ENCODE data around the gene DAAM2. TPM values are rescaled to one million over a fixed set of nuclear protein-coding genes. Genes with fewer than 3 reads are reported as not detected.

Gene DAAM2
- total and polyA plus RNA-seq, 4 experiments from 2014 or later, result not detected

DNA sequence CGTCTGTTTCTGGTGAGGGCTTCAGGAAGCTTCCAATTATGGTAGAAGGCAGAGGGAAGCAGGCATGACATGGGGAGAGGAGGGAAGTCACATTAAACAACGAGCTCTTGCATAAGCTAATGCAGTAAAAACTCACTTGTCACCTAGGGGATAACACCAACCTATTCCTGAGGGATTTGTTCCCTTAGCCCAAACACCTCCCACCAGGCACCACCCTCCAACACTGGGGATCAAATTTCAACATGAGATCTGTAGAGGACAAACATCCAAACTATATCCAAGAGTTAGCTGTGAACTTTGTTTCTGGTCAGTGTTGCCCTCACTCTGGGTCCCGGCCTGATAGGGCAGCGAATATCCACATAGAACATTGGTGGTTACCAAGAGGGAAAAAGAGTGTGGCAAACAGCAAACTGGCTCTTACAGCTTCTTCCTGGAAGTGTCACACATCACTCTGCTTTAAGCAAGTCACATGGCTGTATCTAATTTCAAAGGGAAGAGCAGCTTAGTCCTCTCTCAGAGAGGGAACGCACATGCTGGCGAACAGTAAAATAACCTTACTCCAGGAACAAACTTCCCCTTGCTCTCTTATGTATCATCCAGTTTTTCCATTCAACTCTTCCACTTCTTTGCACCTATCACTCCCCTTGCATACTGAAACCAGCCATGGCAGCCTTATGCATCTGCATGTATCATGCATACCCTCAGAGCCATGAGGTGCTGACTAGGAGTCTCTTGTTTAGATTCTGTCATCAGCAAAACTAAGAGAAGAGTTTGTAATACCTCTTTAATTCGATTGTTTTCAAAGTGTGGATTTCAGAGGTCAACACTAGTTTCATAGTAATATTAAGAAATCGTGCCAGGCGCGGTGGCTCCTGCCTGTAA is 146.8 kb downstream of the DAAM2 start:
- intact Hi-C loops (cut with micrococcal nuclease), result no loop called here
- ChIA-PET POLR2A (ENCODE audit: partially characterized antibody) (no interaction called here), CTCF (ENCODE audit: partially characterized antibody) (no interaction called here)
- Histone ChIP-seq H3K27me3 (ENCODE audit: insufficient read depth, low read length) (peaks cover 3% of the 10 kb centered on the region), H3K4me3 (ENCODE audit: low read length in 2 of 2) (no peak overlapping the region), H3K36me3 (ENCODE audit: insufficient read depth, low read length) (no peaks in the 10 kb centered on the region), H3K27ac (ENCODE audit: low read depth, low read length) (no peak overlapping the region), H3K4me1 (ENCODE audit: insufficient read depth, low read length) (peaks cover 5% of the 10 kb centered on the region), H3K9me3 (ENCODE audit: control insufficient read depth in 1 of 2, low read length in 2 of 2) (no peaks in the 10 kb centered on the region)
- Mint-ChIP-seq H3K9me3 (peaks cover 0 to 4% (median 0%) of the 10 kb centered on the region in 8 donors), H3K36me3 (no peaks in the 10 kb centered on the region), H3K4me1 (peaks cover 0 to 1% (median 0%) of the 10 kb centered on the region in 4 donors), H3K4me3 (no peak overlapping the region), H3K27me3 (peaks cover 5 to 18% of the 10 kb centered on the region in 2 donors), H3K27ac (no peak overlapping the region)
- no peak for DNase-seq

- Histone ChIP-seq H3K27ac (ENCODE audit: low read depth, low read length) (no peak overlapping the region), H3K9me3 (ENCODE audit: control insufficient read depth in 1 of 2, low read length in 2 of 2) (no peaks in the 10 kb centered on the region), H3K4me3 (ENCODE audit: low read length in 2 of 2) (no peak overlapping the region), H3K4me1 (ENCODE audit: insufficient read depth, low read length) (no peaks in the 10 kb centered on the region), H3K27me3 (ENCODE audit: insufficient read depth, low read length) (peaks cover 3% of the 10 kb centered on the region), H3K36me3 (ENCODE audit: insufficient read depth, low read length) (no peaks in the 10 kb centered on the region)
- no peaks in the 10 kb centered on the region for H3K36me3 Mint-ChIP-seq
- intact Hi-C loops (cut with micrococcal nuclease), result no loop called here
- no peak overlapping the region for H3K27ac Mint-ChIP-seq
- no peak overlapping the region for H3K4me3 Mint-ChIP-seq
- DNase-seq, result no peak
- peaks cover 0 to 6% (median 0%) of the 10 kb centered on the region in 8 donors for H3K9me3 Mint-ChIP-seq
- ChIA-PET CTCF (ENCODE audit: partially characterized antibody) (no interaction called here), POLR2A (ENCODE audit: partially characterized antibody) (no interaction called here)
- peaks cover 6 to 8% of the 10 kb centered on the region in 2 donors for H3K27me3 Mint-ChIP-seq
- no peaks in the 10 kb centered on the region for H3K4me1 Mint-ChIP-seq
These were observed 149.0 kb downstream of the DAAM2 start for GRCh38 chr6:39941138-39941537.

DNA sequence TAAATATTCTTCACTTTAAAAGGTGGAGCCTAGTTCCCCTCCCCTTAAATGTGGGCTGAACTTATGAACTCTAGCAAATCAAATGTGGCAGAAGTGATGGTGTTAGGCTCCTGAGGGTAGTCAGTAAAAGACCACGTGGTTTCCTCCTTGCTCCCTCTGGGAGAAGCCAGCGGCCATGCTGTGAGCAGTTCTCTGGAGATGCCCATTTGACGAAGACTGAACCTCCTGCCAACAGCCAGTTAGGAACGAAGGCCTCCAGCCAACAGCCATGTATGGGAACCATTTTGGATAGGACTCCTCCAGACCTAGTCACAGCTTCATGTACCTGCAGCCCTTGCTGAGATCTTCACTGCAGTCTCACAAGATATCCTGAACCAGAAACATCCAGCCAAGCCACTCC is 149.6 kb downstream of the DAAM2 start:
- Mint-ChIP-seq H3K4me3 (no peak overlapping the region), H3K9me3 (peaks cover 0 to 6% (median 0%) of the 10 kb centered on the region in 8 donors), H3K27me3 (peaks cover 4 to 9% of the 10 kb centered on the region in 2 donors), H3K27ac (no peak overlapping the region), H3K4me1 (no peaks in the 10 kb centered on the region), H3K36me3 (no peaks in the 10 kb centered on the region)
- H3K36me3 ChIP-seq (ENCODE audit: insufficient read depth, low read length), result no peaks in the 10 kb centered on the region
- no peaks in the 10 kb centered on the region for H3K4me1 ChIP-seq (ENCODE audit: insufficient read depth, low read length)
- ChIA-PET CTCF (ENCODE audit: partially characterized antibody) (no interaction called here), POLR2A (ENCODE audit: partially characterized antibody) (no interaction called here)
- DNase-seq, result no peak
- H3K27me3 ChIP-seq (ENCODE audit: insufficient read depth, low read length), result no peaks in the 10 kb centered on the region
- intact Hi-C loops (cut with micrococcal nuclease), result no loop called here
- H3K4me3 ChIP-seq (ENCODE audit: low read length in 2 of 2), result no peak overlapping the region
- H3K27ac ChIP-seq (ENCODE audit: low read depth, low read length), result no peak overlapping the region
- H3K9me3 ChIP-seq (ENCODE audit: control insufficient read depth in 1 of 2, low read length in 2 of 2), result no peaks in the 10 kb centered on the region

GRCh38 chr6:39942903-39943580 is 150.9 kb downstream of the DAAM2 start:
- Histone ChIP-seq H3K9me3 (ENCODE audit: control insufficient read depth in 1 of 2, low read length in 2 of 2) (no peaks in the 10 kb centered on the region), H3K4me1 (ENCODE audit: insufficient read depth, low read length) (no peaks in the 10 kb centered on the region), H3K27ac (ENCODE audit: low read depth, low read length) (no peak overlapping the region), H3K4me3 (ENCODE audit: low read length in 2 of 2) (no peak overlapping the region), H3K27me3 (ENCODE audit: insufficient read depth, low read length) (no peaks in the 10 kb centered on the region), H3K36me3 (ENCODE audit: insufficient read depth, low read length) (no peaks in the 10 kb centered on the region)
- no peaks in the 10 kb centered on the region for H3K4me1 Mint-ChIP-seq
- peaks cover 0 to 7% of the 10 kb centered on the region in 2 donors for H3K27me3 Mint-ChIP-seq
- DNase-seq, result no peak
- no peak overlapping the region for H3K4me3 Mint-ChIP-seq
- intact Hi-C loops (cut with micrococcal nuclease), result no loop called here
- H3K36me3 Mint-ChIP-seq, result no peaks in the 10 kb centered on the region
- CTCF ChIA-PET (ENCODE audit: partially characterized antibody), result no interaction called here
- peaks cover 0 to 4% (median 0%) of the 10 kb centered on the region in 8 donors for H3K9me3 Mint-ChIP-seq
- peak overlapping the region in 1 of 7 donors; percentile 80 for H3K27ac Mint-ChIP-seq
- POLR2A ChIA-PET (ENCODE audit: partially characterized antibody), result no interaction called here

GRCh38 chr6:39945626-39946025 is 153.4 kb downstream of the DAAM2 start:
- Mint-ChIP-seq H3K4me1 (no peaks in the 10 kb centered on the region), H3K36me3 (no peaks in the 10 kb centered on the region), H3K4me3 (no peak overlapping the region), H3K9me3 (peaks cover 0 to 3% (median 0%) of the 10 kb centered on the region in 8 donors), H3K27ac (no peak overlapping the region), H3K27me3 (peaks cover 0 to 7% of the 10 kb centered on the region in 2 donors)
- POLR2A ChIA-PET (ENCODE audit: partially characterized antibody), result no interaction called here
- no peak for DNase-seq
- Histone ChIP-seq H3K9me3 (ENCODE audit: control insufficient read depth in 1 of 2, low read length in 2 of 2) (no peaks in the 10 kb centered on the region), H3K27me3 (ENCODE audit: insufficient read depth, low read length) (no peaks in the 10 kb centered on the region), H3K4me1 (ENCODE audit: insufficient read depth, low read length) (no peaks in the 10 kb centered on the region), H3K27ac (ENCODE audit: low read depth, low read length) (no peak overlapping the region), H3K36me3 (ENCODE audit: insufficient read depth, low read length) (no peaks in the 10 kb centered on the region), H3K4me3 (ENCODE audit: low read length in 2 of 2) (no peak overlapping the region)
- intact Hi-C loops (cut with micrococcal nuclease), result no loop called here
- CTCF ChIA-PET (ENCODE audit: partially characterized antibody), result no interaction called here

- intact Hi-C loops (cut with micrococcal nuclease), result no loop called here
These were observed 155.5 kb downstream of the DAAM2 start for GRCh38 chr6:39947611-39948068.

GRCh38 chr6:39948199-39948791 is 156.1 kb downstream of the DAAM2 start:
- H3K27ac Mint-ChIP-seq, result no peak overlapping the region
- CTCF ChIA-PET (ENCODE audit: partially characterized antibody), result no interaction called here

More at GRCh38 chr6:39947611-39948068, 155.5 kb downstream of the DAAM2 start:
- Histone ChIP-seq H3K4me3 (ENCODE audit: low read length in 2 of 2) (no peak overlapping the region), H3K4me1 (ENCODE audit: insufficient read depth, low read length) (no peaks in the 10 kb centered on the region), H3K27ac (ENCODE audit: low read depth, low read length) (no peak overlapping the region), H3K9me3 (ENCODE audit: control insufficient read depth in 1 of 2, low read length in 2 of 2) (no peaks in the 10 kb centered on the region), H3K36me3 (ENCODE audit: insufficient read depth, low read length) (no peaks in the 10 kb centered on the region), H3K27me3 (ENCODE audit: insufficient read depth, low read length) (no peaks in the 10 kb centered on the region)
- ChIA-PET CTCF (ENCODE audit: partially characterized antibody) (no interaction called here), POLR2A (ENCODE audit: partially characterized antibody) (no interaction called here)
- H3K36me3 Mint-ChIP-seq, result no peaks in the 10 kb centered on the region
- DNase-seq, result no peak
- H3K27ac Mint-ChIP-seq, result no peak overlapping the region
- H3K9me3 Mint-ChIP-seq, result peaks cover 0 to 3% (median 0%) of the 10 kb centered on the region in 8 donors
- no peak overlapping the region for H3K4me3 Mint-ChIP-seq
- H3K4me1 Mint-ChIP-seq, result no peaks in the 10 kb centered on the region
- peaks cover 0 to 7% of the 10 kb centered on the region in 2 donors for H3K27me3 Mint-ChIP-seq

More at GRCh38 chr6:39948199-39948791, 156.1 kb downstream of the DAAM2 start:
- H3K4me1 ChIP-seq (ENCODE audit: insufficient read depth, low read length), result no peaks in the 10 kb centered on the region
- no peak overlapping the region for H3K4me3 ChIP-seq (ENCODE audit: low read length in 2 of 2)
- no peak for DNase-seq
- intact Hi-C loops (cut with micrococcal nuclease), result no loop called here
- no peaks in the 10 kb centered on the region for H3K36me3 Mint-ChIP-seq
- no peaks in the 10 kb centered on the region for H3K27me3 ChIP-seq (ENCODE audit: insufficient read depth, low read length)
- H3K27me3 Mint-ChIP-seq, result peaks cover 0 to 7% of the 10 kb centered on the region in 2 donors
- H3K4me1 Mint-ChIP-seq, result no peaks in the 10 kb centered on the region
- no peak overlapping the region for H3K4me3 Mint-ChIP-seq
- peaks cover 0 to 3% (median 0%) of the 10 kb centered on the region in 8 donors for H3K9me3 Mint-ChIP-seq
- H3K36me3 ChIP-seq (ENCODE audit: insufficient read depth, low read length), result no peaks in the 10 kb centered on the region
- H3K27ac ChIP-seq (ENCODE audit: low read depth, low read length), result no peak overlapping the region
- POLR2A ChIA-PET (ENCODE audit: partially characterized antibody), result no interaction called here
- no peaks in the 10 kb centered on the region for H3K9me3 ChIP-seq (ENCODE audit: control insufficient read depth in 1 of 2, low read length in 2 of 2)

All from CD4-positive, alpha-beta memory T cell (primary cell).